GM21381 (cell line): ENCODE measurements around the gene MSI2.

ENCODE experiments used
- ATAC-seq: cut with Tn5 transposase; IDR thresholded peaks from one replicate; pipeline ENCODE4 v1.9.1; 2021; ENCODE audit warnings: mild to moderate bottlenecking, moderate library complexity; ENCODE audit not compliant: unreplicated experiment

Gene MSI2

GRCh38 chr17:57387575-57387974 is 131.3 kb downstream of the MSI2 start:
- ATAC-seq: no peak

DNA sequence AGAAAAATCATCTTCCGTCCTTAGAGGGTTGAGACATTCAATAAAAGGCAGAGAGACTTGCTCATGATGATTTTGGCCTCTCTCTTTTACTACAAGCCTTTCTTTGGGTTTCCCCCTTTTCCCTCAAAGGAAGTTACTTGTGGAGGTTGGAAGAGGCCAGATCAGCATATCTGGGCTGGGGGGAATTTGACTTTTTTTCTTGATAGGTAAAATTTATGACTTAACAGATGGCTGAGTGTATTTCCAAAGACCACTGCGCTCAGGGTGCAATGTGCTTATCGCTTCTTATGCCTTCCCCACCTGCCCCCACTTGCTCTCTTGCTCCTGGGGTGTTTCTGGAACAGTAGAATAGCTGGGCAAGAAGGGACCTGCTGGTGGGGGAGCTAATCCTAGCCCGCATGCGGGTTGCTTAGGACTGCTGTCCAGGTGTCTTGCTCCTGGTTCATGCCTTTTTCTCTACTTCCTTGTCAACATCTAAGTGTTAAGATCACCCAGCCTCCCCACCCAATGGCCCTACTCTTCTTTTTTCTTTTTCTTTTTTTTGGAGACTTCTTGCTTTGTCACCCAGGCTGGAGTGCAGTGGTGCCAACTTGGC is 131.9 kb downstream of the MSI2 start:
- ATAC-seq: no peak

DNA sequence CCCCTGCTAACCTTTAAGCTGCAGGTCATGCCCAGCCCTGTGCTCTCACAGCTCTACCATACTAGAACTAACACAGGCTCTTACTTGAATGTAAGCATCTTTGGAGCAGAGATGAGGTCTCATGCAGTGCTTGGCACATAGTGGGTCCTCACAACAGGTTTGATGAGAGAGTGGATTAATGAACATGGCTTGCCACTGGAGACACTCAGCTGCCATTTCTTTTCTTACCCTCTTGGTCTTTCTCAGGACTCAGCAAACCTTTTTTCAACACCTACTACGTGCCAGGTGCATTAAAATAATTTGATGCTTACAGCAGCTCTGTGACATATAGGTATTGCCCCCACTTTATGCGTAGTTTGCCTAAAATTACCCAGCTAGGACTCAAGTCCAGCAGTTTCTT is 133.2 kb downstream of the MSI2 start:
- ATAC-seq: no peak

GRCh38 chr17:57391076-57391825 is 134.9 kb downstream of the MSI2 start:
- no peak for ATAC-seq

GRCh38 chr17:57391857-57392471 is 135.6 kb downstream of the MSI2 start:
- no peak for ATAC-seq

DNA sequence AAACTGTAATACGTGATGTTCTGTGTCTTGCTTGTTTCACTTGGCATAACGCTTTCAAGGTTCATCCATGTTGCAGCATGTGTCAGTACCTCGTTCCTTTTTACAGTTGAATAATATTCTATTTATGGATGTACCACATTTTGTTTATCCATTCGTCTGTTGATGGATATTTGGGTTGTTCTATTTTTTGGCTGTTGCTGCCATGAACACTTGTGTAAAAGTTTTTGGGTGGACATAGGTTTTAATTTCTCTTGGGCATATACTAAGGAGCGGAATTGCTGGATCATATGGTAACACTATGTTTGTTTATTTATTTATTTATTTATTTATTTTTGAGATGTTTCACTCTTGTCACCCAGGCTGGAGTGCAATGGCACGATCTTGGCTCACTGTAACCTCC is 137.0 kb downstream of the MSI2 start:
- no peak for ATAC-seq

- ATAC-seq: no peak
These were observed 138.1 kb downstream of the MSI2 start for GRCh38 chr17:57394375-57394774.

- ATAC-seq: no peak
These were observed 139.5 kb downstream of the MSI2 start for GRCh38 chr17:57395721-57396321.

DNA sequence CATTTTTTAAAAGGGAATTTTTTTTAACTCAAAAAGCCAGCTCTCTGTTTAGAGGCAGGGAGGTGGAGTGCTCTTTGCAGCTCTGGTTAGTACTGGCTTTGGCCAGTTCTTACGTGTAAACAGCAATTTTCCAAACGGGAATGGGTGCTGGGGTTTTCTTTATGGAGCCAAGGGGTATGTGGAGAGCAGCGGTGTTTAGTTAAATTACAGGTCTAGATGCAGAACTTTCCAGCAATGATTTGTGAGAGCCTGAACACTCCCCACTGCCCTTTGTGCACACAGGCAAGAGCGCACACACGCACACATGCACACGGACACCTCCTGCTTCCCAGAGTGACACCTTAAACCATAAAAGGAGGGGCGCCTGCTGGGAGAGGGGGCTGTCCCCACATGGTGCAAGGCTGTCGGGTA is 140.2 kb downstream of the MSI2 start:
- no peak for ATAC-seq

GRCh38 chr17:57397402-57397801 is 141.1 kb downstream of the MSI2 start:
- no peak for ATAC-seq

- no peak for ATAC-seq
These were observed 143.4 kb downstream of the MSI2 start for GRCh38 chr17:57399690-57400089.

DNA sequence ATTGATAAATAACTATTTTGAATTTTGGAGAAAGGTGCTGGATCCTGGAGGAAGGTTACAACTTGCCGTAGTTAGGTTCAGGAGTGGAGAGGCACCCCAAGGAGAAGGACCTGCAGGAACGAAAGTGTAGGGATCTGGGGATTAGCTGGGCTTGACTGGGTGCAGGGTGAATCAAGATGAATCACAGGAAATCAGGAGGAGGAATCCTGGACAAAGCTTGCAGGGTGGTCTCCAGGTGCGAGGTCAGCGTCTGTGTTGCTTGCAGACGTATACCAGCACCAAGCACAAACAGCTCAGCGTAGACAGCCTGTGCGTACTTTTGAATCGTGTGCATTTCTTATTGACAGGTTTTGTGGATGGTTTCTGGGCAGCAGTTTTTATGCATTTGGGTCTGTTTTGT is 144.3 kb downstream of the MSI2 start:
- ATAC-seq: no peak

- no peak for ATAC-seq
These were observed 145.5 kb downstream of the MSI2 start for GRCh38 chr17:57401556-57402488.

GRCh38 chr17:57402681-57403180 is 146.4 kb downstream of the MSI2 start:
- no peak for ATAC-seq

- no peak for ATAC-seq
These were observed 146.9 kb downstream of the MSI2 start for GRCh38 chr17:57403236-57403635.

DNA sequence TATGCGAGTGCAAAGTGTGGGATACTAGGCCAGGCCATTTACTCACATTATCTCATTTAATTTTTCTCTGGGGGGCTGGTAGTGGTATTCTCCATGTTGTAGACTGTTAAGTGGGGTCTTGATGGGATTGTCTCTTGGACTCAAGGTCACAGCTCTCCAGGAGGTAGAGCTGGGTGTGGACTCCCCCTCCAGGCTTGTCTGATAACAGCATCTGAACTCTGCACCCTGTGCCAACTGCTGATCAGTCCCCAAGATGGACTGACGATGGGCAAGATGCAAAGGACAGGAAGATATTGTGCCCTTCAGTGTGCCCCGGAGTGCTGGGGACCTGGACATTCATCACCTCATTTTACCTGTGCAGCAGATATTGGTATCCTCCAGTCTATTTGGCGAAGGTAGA is 147.8 kb downstream of the MSI2 start:
- no peak for ATAC-seq

- ATAC-seq: no peak
These were observed 148.6 kb downstream of the MSI2 start for GRCh38 chr17:57404795-57405490.

- no peak for ATAC-seq
These were observed 149.3 kb downstream of the MSI2 start for GRCh38 chr17:57405491-57406072.

DNA sequence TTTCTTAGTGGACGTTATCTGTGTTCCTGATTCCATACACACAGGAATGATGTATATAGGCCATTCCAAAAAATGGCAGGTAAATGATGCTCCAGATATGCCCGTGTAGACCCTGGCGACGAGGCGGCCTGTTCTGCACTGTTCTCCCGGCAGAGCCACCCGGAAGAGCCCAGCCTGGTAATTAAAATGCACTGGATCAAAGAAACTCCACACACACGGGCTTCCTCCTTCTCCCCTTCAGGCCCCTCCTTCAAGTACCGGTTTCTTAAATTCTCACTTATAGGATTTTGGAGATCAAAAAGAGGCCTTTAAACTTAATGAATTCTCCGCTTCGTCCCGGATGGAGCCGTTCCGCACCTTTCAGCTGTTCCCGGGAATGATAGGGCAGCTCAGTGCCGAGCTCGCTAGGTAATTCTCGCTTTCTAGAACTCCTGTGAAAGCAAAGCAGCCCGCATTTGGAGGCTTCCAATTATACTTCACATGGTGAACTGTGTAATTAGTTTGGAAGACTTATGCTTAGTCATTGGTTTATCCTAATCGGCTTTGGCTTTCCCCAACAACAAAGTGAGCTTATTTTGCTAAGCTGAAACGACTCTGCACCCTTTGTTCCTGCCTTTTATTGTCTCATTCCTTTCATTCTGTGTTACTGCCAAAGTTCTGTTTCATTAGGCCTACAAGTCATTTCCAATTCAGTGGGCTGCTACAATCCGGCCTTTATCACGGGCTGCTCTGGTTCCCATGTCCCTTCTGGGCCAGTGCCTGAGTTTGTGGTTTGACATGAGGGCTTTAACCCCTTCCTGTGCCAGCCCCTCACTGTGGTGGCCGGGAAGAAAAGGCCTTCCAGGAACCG is 150.0 kb downstream of the MSI2 start:
- no peak for ATAC-seq
